Epithelial cell of prostate (primary cell): ENCODE data around the gene EFCAB8.
"Not testable (repeated sequence)": the region's sequence is repeated elsewhere in the genome, so short reads cannot be mapped to it uniquely, and the experiment has no call there.

Source experiments
- DNase-seq: peaks from one replicate; pipeline ENCODE4 v3.0.0-alpha.2; 2011; ENCODE audit warnings: low read depth, low spot score
- H3K27ac ChIP-seq: fragments of 450-650 bp; 2 replicates; pipeline ENCODE4 v1.5.1; 2017; ENCODE audit warnings: mild to moderate bottlenecking

EFCAB8 gene

DNA sequence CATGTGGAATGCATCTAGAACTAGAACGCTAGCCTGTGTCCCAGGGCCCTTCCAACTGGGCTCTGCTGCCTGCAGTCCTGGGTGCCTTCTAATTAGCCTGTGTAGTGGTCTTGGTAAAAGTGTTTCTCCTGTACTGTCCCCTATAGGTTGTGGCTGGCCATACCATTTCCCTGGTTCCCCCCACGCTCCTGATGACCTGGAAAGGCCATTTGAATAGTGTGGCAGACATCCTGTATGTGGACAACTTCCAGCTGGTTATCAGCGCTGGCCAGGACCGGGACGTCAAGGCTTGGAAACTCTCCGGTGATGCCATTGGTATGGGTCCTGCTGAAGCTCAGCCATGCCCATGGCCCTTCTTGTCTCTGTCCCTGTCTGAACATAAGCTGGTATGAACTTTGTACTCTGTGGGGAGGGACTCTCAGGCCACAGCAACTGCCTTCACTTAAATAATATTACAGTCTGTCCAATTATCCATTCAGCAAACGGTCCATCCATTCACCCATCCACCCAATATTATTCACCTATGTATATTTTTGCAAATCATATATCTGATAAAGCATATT is 84.8 kb downstream of the EFCAB8 start:
- DNase-seq = no peak
- H3K27ac ChIP-seq = no peak overlapping the region

DNA sequence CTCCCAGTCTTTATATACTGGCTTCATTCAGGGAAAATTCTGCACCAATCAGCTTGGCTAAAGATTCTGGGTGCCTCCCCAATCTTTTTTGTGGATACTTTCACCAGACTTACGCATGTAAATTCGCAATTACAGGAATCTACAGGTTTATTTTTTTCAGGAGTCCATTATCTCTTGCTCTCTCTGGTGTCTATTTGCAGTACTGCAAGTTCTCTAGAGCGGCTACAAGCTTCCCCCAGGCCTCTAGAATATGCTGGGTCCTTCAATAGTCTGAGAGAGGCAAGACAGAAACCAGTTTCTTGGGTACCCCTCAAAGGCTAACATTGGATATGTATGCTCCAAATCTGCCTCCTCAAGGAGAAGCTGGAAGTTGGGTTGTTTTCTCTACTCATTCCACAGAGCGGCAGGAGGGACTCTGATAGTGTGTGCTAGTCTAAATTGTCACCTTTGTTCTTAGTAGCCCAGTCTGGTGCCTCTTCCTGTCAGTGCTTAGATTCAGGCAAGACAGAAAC is 87.0 kb downstream of the EFCAB8 start:
- no peak for DNase-seq
- H3K27ac ChIP-seq = no peak overlapping the region

DNA sequence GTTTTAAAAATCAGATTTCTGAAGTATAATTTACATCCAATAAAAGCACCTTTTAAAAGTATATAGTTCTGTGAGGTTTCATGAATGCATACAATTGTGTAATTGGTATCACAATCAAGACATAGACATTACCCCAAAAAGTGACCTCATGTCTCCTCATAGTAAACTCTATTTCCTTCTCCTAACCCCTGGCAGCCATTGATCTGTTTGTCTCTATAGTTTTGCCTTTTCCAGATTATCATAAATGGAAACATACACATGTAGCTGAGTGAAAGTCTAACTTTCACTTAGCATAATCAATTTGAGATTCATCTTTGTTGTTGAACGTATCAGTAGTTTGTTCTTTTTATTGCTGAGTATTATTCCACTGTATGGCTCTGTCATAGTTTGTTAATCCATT is 87.9 kb downstream of the EFCAB8 start:
- no peak overlapping the region for H3K27ac ChIP-seq
- DNase-seq = no peak

GRCh38 chr20:32950539-32950938 is 91.8 kb downstream of the EFCAB8 start:
- not testable (repeated sequence) for DNase-seq, H3K27ac ChIP-seq

- H3K27ac ChIP-seq = no peak overlapping the region
- no peak for DNase-seq
Observed at GRCh38 chr20:32957459-32957858, 98.7 kb downstream of the EFCAB8 start.

DNA sequence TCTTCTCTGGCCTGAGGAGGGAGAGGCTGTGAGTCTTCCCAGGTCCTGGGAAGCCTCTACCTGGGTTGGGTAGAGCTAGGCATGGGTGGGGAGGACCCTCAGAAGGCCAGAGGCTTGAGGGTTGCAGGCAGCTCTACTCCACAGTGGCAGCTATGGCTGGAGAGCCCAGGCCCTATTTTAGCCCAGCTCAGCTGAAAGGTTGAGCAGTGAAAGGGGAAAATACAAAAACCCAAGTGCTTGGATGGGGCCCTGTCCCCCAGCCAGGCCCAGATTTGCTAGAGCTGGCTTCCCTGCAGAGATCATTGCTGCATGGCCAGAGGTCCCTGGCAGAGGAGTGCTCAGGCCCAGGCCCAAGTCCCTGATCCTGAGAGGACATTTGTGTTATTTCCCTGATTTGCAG is 99.9 kb downstream of the EFCAB8 start:
- no peak overlapping the region for H3K27ac ChIP-seq
- DNase-seq = no peak

- no peak for DNase-seq
Observed at GRCh38 chr20:32959351-32960221, 100.9 kb downstream of the EFCAB8 start.

DNA sequence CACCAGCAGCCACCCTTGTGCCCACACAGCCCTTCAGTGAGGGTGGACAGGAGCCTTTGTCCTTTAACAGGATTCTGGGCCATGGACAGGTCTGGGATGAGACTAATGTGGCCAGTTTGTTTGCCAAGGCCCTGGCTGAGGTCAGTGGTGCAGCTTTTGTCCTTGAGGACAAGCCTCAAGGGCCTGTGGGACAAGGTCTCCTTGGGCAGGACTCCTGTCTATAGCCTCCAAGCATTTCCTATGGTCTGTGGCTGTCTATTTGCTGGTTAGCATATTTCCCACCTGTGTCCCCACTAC is 101.4 kb downstream of the EFCAB8 start:
- no peak for DNase-seq
- H3K27ac ChIP-seq = no peak overlapping the region

More at GRCh38 chr20:32959351-32960221, 100.9 kb downstream of the EFCAB8 start:
- H3K27ac ChIP-seq = no peak overlapping the region

- no peak for DNase-seq
- no peak overlapping the region for H3K27ac ChIP-seq
Observed at GRCh38 chr20:32960849-32961731, 102.4 kb downstream of the EFCAB8 start.

- H3K27ac ChIP-seq = no peak overlapping the region
- no peak for DNase-seq
Observed at GRCh38 chr20:32962053-32962452, 103.3 kb downstream of the EFCAB8 start.

DNA sequence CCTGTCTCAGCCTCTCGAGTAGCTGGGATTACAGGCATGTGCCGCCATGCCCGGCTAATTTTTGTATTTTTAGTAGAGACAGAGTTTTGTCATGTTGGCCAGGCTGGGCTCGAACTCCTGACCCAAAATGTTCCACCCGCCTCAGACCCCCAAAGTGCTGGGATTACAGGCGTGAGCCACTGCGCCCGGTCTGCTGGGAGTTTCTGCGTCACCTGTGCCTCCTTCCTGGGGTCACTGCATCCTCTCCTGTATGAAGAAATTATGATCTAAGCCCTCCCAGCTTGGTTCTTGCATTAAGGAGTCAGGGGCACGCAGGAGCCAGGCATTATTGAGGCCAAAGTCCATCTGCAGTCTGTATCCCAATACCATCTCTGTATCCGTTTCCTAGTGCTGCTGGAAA is 103.9 kb downstream of the EFCAB8 start:
- not testable (repeated sequence) for DNase-seq, H3K27ac ChIP-seq

DNA sequence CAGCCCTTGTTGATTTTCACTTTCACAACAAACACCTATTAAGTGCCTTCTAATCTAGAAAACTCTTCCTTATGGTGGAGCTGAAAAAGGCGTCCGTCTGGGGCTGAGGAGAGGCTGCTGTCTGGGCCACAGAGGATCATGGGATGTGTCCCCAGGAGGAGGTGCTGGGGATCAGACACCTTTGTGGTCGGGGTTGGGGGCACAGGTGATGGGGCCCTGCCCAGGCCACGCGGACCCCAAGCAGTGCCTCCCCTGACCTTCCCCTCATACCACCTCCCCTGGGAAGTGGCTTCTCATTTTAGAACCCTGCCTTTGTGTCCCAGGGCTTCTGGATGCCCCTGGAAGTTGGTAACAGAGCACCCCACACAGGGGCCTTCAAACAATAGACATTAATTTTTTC is 104.5 kb downstream of the EFCAB8 start:
- no peak for DNase-seq
- H3K27ac ChIP-seq = no peak overlapping the region

DNA sequence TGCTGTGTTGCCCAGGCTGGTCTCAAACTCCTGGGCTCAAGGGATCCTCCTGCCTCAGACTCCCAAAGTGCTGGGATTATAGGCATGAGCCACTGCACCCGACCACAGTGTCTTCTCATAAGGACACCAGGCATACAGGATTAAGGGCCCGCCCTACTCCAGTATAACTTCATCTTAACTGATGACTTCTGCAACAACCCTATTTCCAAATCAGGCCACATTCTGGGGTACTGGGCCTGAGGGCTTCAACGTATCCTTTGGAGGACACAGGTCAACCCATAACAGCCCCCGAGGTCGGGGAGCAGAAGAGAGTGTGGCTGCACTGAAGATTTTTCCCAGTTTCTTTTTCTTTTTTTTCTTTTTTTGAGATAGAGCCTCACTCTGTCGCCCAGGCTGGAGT is 105.9 kb downstream of the EFCAB8 start:
- no peak for DNase-seq
- no peak overlapping the region for H3K27ac ChIP-seq

GRCh38 chr20:32965115-32965514 is 106.4 kb downstream of the EFCAB8 start:
- no peak for DNase-seq
- no peak overlapping the region for H3K27ac ChIP-seq

- no peak for DNase-seq
- H3K27ac ChIP-seq = no peak overlapping the region
Observed at GRCh38 chr20:32965581-32966373, 107.1 kb downstream of the EFCAB8 start.

GRCh38 chr20:32966382-32966781 is 107.7 kb downstream of the EFCAB8 start:
- no peak overlapping the region for H3K27ac ChIP-seq
- DNase-seq = no peak

DNA sequence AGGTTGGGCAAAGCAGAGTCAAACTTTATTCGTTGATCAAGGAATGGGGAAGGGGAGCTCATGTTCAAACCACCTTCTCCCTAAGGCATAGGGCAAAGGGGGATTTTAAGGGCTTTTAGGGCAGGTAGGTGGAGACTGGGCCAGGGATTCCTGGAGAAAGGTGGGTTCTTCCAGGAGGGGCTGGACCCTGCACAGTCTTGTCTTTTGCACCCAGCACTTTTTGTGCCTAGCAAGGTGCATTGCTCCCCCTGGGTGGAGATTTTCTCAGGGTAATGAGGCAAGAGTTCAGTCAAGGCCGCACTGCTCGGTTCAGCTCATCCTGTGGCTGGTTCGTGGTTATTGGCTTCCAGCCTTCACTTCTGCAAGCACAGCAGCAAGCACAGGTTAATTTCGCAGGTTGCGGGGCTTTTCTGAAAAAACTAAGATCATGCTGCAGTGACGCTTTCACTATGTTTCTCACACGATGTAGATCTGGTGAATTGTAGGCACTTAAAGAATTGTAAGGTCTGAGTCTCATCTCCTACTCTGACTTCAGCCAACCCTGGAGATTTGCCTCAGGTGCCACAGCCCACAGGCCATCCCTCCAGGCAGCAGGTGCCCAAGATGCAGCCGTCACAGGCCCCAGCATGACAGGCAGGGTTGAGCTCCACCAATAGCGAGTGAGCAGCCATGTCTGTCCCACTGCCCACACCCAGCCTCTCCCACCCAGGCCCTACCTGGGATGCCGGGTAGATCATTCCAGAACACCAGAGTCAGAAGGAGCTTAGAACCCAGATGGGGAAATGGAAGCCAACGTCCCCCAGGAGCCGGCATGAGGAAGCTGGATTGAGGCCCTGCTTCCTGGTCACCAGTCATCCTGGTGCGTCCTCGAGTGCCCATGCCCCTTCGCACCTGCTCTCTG is 108.4 kb downstream of the EFCAB8 start:
- H3K27ac ChIP-seq = no peak overlapping the region
- DNase-seq = no peak

DNA sequence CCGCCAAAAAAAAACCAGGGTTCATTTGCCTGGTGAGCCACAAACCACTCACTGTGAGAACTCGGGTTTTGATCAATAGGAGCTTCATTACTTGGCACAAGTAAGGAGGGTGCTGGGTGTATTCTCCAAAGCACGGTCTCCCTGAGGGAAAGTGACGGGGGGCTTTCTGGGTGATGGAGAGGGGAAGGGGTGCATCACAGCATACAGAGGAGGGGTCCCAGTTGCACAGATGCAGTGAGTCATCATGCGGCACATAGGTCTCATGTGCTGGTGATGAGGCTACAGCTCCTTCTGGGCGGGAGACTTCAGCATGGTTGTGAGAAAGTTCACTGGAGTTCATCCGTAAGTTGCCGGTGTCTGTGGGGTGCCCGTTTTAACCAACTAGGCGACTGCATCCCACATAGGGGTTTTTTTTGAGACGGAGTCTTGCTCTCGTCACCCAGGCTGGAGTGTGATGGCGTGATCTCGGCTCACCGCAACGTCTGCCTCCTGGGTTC is 109.3 kb downstream of the EFCAB8 start:
- DNase-seq = no peak
- no peak overlapping the region for H3K27ac ChIP-seq
